Measurements from ENCODE around the gene CEL. TPM values are rescaled to one million over a fixed set of nuclear protein-coding genes. Genes with fewer than 3 reads are reported as not detected.

CEL gene
- total RNA-seq, 1 donor from 2014 or later = 3.4 TPM

- H3K9me3 Mint-ChIP-seq (ENCODE audit: unreplicated experiment) = no peaks in the 10 kb centered on the region
- FAIRE-seq (no peak), DNase-seq (ENCODE audit: low read depth) (no peak)
- Histone ChIP-seq H3K4me1 (ENCODE audit: insufficient read depth, low read length) (peaks cover 7% of the 10 kb centered on the region), H2AFZ (ENCODE audit: low read depth, low read length) (no peak overlapping the region), H3K4me3 (ENCODE audit: insufficient read depth, low read depth, low read length) (no peak overlapping the region), H4K20me1 (ENCODE audit: insufficient read depth, low read length) (peaks cover 47% of the 10 kb centered on the region), H3K27ac (ENCODE audit: low read depth, low read length) (no peak overlapping the region), H3K36me3 (ENCODE audit: insufficient read depth, low read length) (peaks cover 2% of the 10 kb centered on the region), H3K4me2 (ENCODE audit: low read length) (no peak overlapping the region), H3K9me3 (ENCODE audit: insufficient read depth, low read depth, low read length) (no peaks in the 10 kb centered on the region), H3K79me2 (ENCODE audit: insufficient read depth, low read length) (peaks cover 15% of the 10 kb centered on the region), H3K27me3 (ENCODE audit: insufficient read depth, low read length) (no peaks in the 10 kb centered on the region), H3K9ac (ENCODE audit: low read length) (no peak overlapping the region)
- TF ChIP-seq EZH2 (IDR thresholded peaks at IDR 0.05; ENCODE audit: insufficient read depth, low read length) (no peak), CTCF (IDR thresholded peaks at IDR 0.05; ENCODE audit: insufficient read depth, low read depth, low read length) (no peak)
- H3K27me3 Mint-ChIP-seq (ENCODE audit: low read depth, unreplicated experiment) = no peaks in the 10 kb centered on the region
- peaks cover 15% of the 10 kb centered on the region for H3K36me3 Mint-ChIP-seq (ENCODE audit: low read depth, unreplicated experiment)
- no peak overlapping the region for H3K27ac Mint-ChIP-seq (ENCODE audit: unreplicated experiment)
- H3K4me1 Mint-ChIP-seq (ENCODE audit: low read depth, unreplicated experiment) = peaks cover under 1% of the 10 kb centered on the region
- H3K4me3 Mint-ChIP-seq (ENCODE audit: unreplicated experiment) = no peak overlapping the region
These were observed 46.4 kb downstream of the CEL start for GRCh38 chr9:133107961-133108793.

DNA sequence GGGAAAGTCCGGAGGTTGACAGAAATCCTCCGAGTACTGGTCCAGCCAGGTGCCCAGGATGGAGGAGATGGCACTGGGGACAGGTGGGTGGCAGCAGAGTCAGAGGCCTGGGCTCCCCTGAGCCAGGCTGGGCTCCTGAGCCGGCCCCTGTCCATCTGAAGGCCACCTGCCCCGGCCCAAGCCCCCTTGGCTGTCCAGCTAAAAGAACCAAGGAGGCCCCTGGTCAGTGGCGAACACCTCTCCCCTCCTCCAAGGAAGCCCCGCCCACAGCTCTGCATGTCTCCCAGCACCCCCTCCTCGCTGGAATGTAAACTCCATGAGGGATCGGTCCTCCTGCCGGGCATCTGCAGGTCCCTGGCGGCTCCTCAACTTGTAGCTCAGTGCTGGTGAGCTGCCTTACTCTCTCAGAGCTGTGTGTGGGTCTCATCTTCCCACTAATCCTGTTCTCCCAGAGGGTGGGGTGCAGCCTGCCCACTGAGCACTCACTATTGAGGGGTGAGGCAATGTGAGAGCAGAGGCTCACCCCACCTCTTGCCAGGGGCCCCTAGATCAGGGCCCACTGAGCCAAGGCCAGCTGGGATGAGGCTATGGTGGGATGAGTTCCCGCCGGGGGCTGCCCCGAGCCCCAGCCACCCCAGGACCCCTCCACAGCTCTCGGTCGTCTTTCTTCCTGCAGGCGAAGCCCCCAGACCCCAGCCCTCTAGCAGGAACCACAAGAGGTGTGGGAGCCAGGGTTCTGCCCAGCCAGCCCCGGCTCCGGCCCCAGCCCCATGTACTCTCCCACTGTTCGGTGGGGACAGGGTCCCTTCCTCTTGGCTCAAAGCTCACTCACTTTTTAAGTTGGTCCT is 47.2 kb downstream of the CEL start:
- no peak for DNase-seq (ENCODE audit: low read depth)
- Histone ChIP-seq H3K9me3 (ENCODE audit: insufficient read depth, low read depth, low read length) (no peaks in the 10 kb centered on the region), H3K27ac (ENCODE audit: low read depth, low read length) (no peak overlapping the region), H3K27me3 (ENCODE audit: insufficient read depth, low read length) (no peaks in the 10 kb centered on the region), H4K20me1 (ENCODE audit: insufficient read depth, low read length) (peaks cover 48% of the 10 kb centered on the region), H3K4me1 (ENCODE audit: insufficient read depth, low read length) (peaks cover 16% of the 10 kb centered on the region), H3K79me2 (ENCODE audit: insufficient read depth, low read length) (peaks cover 15% of the 10 kb centered on the region), H2AFZ (ENCODE audit: low read depth, low read length) (no peak overlapping the region), H3K9ac (ENCODE audit: low read length) (no peak overlapping the region), H3K4me3 (ENCODE audit: insufficient read depth, low read depth, low read length) (no peak overlapping the region), H3K36me3 (ENCODE audit: insufficient read depth, low read length) (peaks cover 2% of the 10 kb centered on the region), H3K4me2 (ENCODE audit: low read length) (no peak overlapping the region)
- H3K27ac Mint-ChIP-seq (ENCODE audit: unreplicated experiment) = no peak overlapping the region
- H3K4me1 Mint-ChIP-seq (ENCODE audit: low read depth, unreplicated experiment) = peaks cover 7% of the 10 kb centered on the region
- H3K36me3 Mint-ChIP-seq (ENCODE audit: low read depth, unreplicated experiment) = peaks cover 15% of the 10 kb centered on the region
- FAIRE-seq = no peak
- H3K9me3 Mint-ChIP-seq (ENCODE audit: unreplicated experiment) = no peaks in the 10 kb centered on the region
- H3K4me3 Mint-ChIP-seq (ENCODE audit: unreplicated experiment) = no peak overlapping the region
- TF ChIP-seq CTCF (IDR thresholded peaks at IDR 0.05; ENCODE audit: insufficient read depth, low read depth, low read length) (no peak), EZH2 (IDR thresholded peaks at IDR 0.05; ENCODE audit: insufficient read depth, low read length) (no peak)
- no peaks in the 10 kb centered on the region for H3K27me3 Mint-ChIP-seq (ENCODE audit: low read depth, unreplicated experiment)
